Vagina (tissue), 2 donors: ENCODE measurements around the gene PLEKHG4B.

ENCODE experiments used
- CTCF ChIP-seq, 3 experiments: fragments of 450-650 bp in 2 of 3; fragments of 200-600 bp in 1 of 3; sonication (generic) in 1 of 3; IDR thresholded peaks; one replicate each; pipeline ENCODE4 v1.5.1; 2017 to 2019; ENCODE audit warnings: antibody characterized with exemption in 3 of 3, mild to moderate bottlenecking in 2 of 3, moderate library complexity in 2 of 3
- POLR2A ChIP-seq, 2 donors: fragments of 450-650 bp; IDR thresholded peaks; one replicate each; pipeline ENCODE4 v1.6.1; 2017; ENCODE audit warnings: antibody characterized with exemption in 2 of 2, mild to moderate bottlenecking in 2 of 2, moderate library complexity in 2 of 2
- POLR2AphosphoS5 ChIP-seq, 2 donors: sonication (generic); formaldehyde crosslinking; IDR thresholded peaks; one replicate each; pipeline ENCODE4 v1.9.0; 2017; ENCODE audit warnings: antibody characterized with exemption in 2 of 2, mild to moderate bottlenecking in 2 of 2, low read depth in 1 of 2; ENCODE audit not compliant: insufficient read depth in 1 of 2

- TF ChIP-seq CTCF (IDR thresholded peaks at IDR 0.05), result no peak
- TF ChIP-seq POLR2AphosphoS5 (IDR thresholded peaks at IDR 0.05; ENCODE audit: insufficient read depth in 1 of 2, low read depth in 1 of 2), result no peak
- no peak for TF ChIP-seq POLR2A (IDR thresholded peaks at IDR 0.05)
Observed at GRCh38 chr5:140443-140829, 48.5 kb downstream of the PLEKHG4B start.
